Stomach (tissue), 4 donors: Measurements from ENCODE around the gene MIA3.

Experiments
- POLR2A ChIP-seq, 4 donors: fragments of 450-650 bp; IDR thresholded peaks; one replicate each; pipeline ENCODE4 v1.6.1; 2016; ENCODE audit warnings: antibody characterized with exemption in 4 of 4, control low read depth in 2 of 4, mild to moderate bottlenecking in 1 of 4, moderate library complexity in 1 of 4
- POLR2AphosphoS5 ChIP-seq, 3 donors: sonication (generic); formaldehyde crosslinking; IDR thresholded peaks; one replicate each; pipeline ENCODE4 v1.6.1; 2016; ENCODE audit warnings: antibody characterized with exemption in 3 of 3

DNA sequence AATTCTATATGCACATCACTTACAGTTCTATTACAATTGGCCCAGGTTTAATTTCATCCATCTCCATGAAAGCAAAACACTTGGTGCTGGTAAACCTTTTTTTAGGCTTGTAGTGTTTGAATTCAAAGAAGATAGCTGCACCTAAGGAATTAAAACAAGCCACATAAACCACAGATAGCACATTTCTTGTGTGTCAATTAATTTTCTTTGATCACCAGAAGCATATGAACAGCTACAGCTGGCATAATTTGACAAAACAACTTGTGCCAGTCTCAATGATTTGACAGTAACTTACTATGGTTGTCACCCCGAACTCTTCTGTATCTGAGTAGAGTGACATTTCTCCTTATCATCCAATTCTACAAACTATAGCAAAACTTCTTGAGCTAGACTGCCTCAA lies 52.2 kb downstream of the MIA3 start:
- no peak for TF ChIP-seq POLR2A (IDR thresholded peaks at IDR 0.05)
- TF ChIP-seq POLR2AphosphoS5 (IDR thresholded peaks at IDR 0.05): no peak
